Activated T-cell treated with anti-CD3 and anti-CD28 coated beads for 24 hours (primary cell): ENCODE results near the gene FOXP3.
"Not testable (repeated sequence)": the region's sequence is repeated elsewhere in the genome, so short reads cannot be mapped to it uniquely, and the experiment has no call there.

Source experiments
- DNase-seq: peaks from one replicate; pipeline ENCODE4 v3.0.0-alpha.2; 2020; ENCODE audit warnings: low read depth

Gene FOXP3

GRCh38 chrX:49264460-49264859, at the start of gene FOXP3:
TSS of gene FOXP3 (minus strand) at chrX:49264710. CDS start at chrX:49258505, 6,205 bp downstream.
- DNase-seq = no peak

DNA sequence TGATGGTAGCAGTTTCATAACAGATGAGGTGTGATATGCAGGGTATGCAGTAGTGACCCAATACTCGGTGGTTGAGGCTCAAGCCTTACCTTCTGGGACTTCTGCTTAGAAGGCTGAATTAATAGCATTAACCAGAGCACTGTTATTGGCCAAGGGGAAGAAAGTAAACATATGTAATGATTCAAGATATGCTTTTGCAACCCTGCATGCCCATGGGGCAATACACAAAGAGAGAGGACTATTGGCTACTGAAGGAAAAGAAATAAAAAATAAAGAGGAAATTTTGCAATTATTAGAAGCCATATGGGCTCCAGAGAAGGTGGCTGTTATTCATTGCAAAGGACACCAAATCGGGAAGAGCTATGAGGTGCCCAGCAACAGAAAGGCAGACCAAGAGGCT, 47.7 kb upstream of the FOXP3 start:
- DNase-seq = no peak

GRCh38 chrX:49310371-49310770, 45.9 kb upstream of the FOXP3 start:
- DNase-seq = no peak

DNA sequence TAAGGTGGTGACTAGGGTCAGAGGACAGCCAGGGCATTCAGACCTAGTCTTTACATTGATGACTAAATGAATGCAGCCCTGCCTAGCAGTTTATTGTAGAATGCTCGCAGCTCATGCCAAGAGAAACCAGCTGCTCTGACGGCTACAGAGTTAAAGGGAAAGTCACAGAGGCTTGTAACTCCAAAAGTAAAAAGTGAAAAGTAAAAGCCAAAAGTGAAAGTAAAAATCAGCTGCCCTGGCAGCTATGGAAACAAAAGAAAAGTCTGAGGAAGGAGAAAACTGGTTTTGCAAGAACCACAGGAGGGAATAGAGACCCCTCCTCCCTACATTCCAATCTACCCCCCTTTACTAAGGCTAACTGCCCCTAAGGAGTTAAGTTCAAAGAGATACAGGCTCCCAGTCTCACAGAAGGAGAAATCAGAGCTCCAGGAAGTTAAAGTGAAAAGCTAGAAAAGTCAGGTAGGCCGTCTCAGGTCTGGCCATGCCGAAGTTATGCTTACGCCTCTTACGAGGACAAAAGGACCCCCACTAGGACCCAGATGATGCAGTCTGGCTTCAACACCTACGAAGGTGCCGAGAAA, 45.0 kb upstream of the FOXP3 start:
- DNase-seq = no peak

DNA sequence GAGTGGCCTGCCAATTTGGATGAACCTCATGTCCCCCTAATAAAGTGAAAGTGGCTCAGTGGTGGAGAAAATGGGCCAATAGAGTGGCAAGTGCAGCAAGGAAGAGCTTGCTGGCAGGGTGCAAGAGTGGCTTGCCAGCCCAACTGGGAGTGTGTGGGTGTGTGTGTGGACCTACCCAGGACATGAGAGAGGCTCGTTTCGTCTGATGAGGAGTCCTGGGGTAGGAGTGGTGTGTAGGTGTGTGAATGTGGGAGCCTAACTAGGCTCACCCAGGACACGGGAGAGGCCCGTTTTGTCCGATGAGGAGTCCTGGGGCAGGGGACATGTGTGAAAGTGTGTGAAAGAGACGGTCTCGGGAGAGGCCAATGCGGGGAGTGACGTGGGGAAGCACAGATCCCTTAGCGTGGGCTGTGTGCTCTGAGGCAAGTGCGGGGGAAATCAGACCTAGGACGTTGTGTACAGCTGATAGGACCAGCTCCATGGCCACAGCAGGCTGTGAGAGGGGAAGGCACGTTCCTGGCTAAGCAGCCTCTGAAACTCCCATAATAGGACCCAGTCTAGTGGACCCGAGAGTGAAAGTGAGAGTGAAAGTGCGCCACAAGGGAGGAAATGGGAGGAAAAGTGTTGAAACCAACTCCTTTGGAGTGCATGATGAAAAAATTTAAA, 44.2 kb upstream of the FOXP3 start:
- DNase-seq = no peak

DNA sequence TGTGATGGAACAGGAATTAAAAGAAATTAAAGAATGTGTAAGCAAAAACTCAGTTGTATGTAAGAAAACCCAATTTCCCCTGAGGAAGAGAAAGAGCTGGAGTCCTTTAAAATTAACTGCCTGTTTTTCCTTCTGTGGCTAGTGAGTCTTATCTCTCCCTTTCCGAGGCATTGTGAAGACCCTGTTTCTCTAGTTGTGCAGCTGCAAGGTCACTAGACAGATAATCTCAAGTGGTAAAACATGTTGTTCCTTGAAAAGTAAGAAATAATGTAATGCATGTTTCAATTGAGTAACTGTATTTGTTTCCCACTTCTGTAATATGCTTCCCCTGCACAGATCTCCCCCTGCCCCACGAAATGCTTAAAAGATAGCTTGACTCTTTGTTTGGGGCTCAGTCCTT, 43.3 kb upstream of the FOXP3 start:
- DNase-seq = not testable (repeated sequence)

- DNase-seq = no peak
These were observed 38.8 kb upstream of the FOXP3 start, which contains the start of gene GAGE10 for GRCh38 chrX:49303346-49303745. TSS of gene GAGE10 (plus strand) at chrX:49303646. CDS start at chrX:49304860, 1,214 bp downstream.

GRCh38 chrX:49300703-49301102, 36.2 kb upstream of the FOXP3 start:
- no peak for DNase-seq

DNA sequence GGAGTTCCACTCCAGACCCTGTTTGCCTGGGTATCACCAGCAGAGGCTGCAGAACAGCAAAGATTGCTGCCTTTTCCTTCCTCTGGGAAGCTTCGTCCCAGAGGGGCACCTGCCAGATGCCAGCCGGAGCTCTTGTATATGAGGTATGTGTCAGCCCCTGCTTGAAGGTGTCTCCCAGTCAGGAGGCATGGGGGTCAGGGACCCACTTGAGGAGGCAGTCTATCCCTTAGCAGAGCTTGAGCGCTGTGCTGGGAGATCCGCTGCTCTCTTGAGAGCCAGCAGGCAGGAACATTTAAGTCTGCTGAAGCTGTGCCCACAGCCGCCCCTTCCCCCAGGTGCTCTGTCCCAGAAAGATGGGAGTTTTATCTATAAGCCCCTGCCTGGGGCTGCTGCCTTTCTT, 34.8 kb upstream of the FOXP3 start:
- DNase-seq = not testable (repeated sequence)

DNA sequence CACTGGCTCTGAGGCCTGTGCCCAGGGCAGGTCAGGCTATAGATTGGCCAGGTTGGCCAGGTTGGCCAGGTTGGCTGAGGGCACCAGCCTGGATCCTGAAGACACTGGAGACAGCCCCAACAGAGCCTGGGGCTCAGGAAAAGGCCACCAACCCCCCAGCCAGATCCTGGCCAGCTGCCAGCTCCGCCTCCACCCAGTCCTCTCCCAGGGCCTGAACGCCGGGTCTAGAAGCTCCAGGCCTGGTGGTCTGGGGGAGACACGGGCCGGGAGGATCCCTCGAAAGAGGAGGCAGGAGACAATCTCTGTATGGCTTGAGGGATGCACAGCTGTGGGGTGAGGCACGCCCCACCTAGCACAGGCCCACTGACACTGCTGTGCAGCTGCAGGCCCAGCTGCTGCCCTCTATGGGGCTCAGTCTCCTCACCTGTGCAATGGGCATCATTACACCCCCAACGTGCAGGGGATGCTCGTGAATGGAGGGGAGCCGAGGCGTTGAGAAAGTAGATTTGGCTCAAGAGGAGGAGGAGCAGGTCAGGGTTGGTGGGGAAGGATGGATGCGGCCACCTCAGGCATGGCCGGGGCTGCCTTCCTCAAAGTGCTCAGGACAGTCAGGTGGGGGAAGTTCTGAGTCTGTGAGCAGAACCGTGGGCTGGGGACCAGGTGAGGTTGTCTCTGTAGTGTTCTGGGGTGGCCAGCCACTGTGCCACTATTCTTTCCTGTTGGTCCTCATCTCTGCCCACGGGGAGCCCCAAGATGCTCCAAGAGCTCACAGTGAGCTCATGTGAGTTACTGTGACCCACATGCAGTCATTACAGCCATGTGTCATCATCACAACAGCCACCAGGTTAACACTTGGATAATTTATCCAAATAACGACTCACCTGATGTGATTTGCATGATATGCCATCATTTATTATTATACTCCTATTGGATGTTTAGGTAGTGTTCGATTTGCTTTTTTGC, 28.2 kb upstream of the FOXP3 start:
- DNase-seq = no peak

DNA sequence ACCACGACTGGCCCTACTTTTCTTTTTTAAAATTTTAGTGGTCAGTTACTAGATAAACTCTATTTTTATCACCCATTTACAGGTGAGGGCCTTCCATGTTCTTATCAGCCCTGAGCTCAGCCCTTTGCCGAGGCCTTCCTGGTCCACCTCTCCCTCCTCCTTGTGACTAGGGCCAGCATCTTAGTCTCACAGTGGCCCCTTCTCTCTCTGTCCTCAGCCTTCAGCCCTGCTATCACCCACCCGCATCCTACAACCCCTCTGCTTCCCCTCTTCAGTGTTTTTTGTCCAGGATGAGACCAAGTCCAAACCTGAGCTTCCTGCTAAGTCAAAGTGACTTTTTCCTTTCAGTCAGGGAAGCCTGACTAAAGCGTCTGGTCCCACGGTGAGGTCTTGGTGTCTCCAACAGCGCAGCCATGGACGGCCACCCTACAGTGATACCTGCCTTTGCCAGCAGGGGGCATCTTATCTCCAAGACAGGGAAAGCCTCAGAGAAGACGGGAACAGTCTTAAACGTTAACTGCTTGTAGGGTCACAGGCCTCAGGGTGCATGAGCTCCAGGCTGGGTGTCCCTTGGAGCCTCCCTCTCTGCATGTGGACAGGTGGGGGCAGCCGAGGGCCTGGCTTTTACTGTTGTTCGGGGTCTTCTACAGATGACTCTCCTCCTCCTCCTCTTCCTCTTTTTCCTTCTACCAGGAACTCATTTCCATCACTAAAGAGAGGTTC, 27.3 kb upstream of the FOXP3 start:
- DNase-seq = peak; percentile 52

- DNase-seq = no peak
These were observed 25.7 kb upstream of the FOXP3 start for GRCh38 chrX:49290215-49290614.

- DNase-seq = no peak
These were observed 23.2 kb upstream of the FOXP3 start for GRCh38 chrX:49287665-49288064.

GRCh38 chrX:49286581-49286980, 22.1 kb upstream of the FOXP3 start:
- no peak for DNase-seq

DNA sequence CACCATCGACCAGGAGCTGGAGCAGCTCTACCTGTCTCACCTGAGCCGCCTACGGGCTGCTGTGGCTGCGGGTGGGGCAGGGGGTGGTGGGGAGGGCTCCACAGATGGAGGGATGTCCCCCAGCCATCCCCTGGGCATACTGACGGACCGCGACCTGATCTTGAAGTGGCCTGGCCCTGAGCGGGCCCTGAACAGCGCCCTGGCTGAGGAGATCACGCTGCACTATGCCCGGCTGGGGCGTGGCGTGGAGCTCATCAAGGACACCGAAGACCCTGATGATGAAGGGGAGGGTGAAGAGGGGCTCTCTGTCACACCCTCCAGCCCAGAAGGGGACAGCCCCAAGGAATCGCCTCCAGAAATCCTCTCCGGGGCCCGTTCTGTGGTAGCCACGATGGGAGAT, 21.6 kb upstream of the FOXP3 start:
- no peak for DNase-seq

- no peak for DNase-seq
These were observed 19.7 kb upstream of the FOXP3 start for GRCh38 chrX:49284212-49284611.

GRCh38 chrX:49282647-49283011, 18.1 kb upstream of the FOXP3 start:
- DNase-seq = no peak

DNA sequence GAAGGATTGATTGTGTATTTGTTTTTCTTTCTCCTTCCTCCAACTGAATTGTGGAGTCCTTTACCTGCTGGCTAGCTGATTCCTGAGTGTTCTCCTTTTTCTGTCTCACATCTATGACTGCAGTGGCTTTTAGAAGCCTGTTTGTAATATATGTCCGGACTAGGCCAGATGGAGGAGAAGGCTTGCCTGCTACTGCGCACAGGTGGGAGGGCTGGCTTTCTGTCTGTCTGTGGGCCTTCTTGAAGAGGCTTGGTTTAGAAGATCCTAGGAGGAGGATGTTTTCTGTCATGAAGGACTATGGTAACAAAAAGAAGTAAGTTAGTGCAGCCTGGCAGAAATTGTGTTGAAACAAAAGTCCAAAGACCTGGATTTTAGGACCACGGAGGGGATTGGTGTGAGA, 13.6 kb upstream of the FOXP3 start:
- no peak for DNase-seq

- no peak for DNase-seq
These were observed 13.0 kb upstream of the FOXP3 start for GRCh38 chrX:49277535-49277830.

DNA sequence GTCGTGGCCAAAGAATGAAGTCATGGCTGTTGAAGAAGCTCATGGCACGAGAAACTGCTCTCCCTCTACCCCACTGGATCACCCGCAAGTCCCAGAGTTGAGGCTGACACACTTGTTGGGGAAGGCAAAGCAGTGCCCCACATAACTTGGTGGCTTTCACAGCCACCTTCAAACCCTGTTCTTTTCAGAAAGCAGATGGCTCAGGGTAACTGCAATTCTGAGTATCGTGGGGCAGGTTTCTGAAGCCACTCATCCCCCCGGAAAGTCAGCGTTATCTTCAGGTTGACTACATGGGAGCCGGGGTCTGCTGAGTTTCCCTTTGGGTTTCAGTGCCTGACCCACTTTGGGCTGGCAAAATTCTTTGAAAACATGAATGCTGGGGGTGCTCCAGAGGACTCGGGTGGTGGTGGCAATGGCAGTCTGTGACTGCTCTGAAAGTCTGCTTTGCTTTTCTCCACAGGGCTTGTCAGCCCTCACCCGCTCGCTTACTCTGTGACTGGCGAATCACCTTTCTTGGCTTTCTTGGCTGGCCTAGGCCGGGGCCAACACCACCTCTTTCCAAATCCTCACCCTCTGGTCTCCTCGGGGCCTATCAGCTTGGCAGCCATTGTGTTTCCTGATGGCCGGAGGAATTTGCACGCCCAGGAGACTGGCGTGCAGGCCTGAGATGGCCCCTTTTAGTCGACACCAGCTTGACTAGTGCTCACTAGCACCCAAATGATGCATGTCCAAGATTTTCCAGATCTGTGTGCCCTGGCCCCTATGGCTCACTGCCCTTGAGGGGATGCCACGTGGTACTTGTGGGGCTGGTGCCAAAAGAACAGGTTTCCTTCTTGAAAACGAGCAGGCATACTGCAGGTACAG, 12.4 kb upstream of the FOXP3 start:
- DNase-seq = no peak

DNA sequence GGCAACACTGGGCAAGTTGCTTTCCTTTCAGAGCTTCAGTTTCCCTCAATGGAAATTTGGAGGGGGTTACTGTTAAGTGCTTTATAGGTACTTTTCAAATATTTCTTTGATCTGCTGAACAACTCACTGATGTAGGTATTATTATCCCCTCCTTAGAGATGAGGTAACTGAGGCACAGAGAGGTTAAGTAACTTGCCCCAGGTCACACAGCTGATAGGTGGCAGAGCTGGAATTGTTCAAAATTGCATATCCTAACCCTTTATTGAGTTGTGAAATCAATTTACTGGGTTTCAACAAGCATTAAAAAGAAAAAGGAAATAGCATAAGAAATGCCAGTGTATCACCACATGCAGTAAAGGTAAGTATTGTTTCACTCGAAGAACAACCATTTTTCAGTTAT, 11.7 kb upstream of the FOXP3 start:
- DNase-seq = no peak
